ENCODE measurements around the gene SMIM11. TPM values are rescaled to one million over a fixed set of nuclear protein-coding genes. Genes with fewer than 3 reads are reported as not detected.

SMIM11 gene
- total and polyA plus RNA-seq, 2 experiments from 2014 or later, result 3.5 to 8.9 TPM

- no peak overlapping the region for H3K27ac ChIP-seq (ENCODE audit: low read depth)
- H3K9me2 ChIP-seq (ENCODE audit: insufficient read depth), result no peaks in the 10 kb centered on the region
- H3K4me1 ChIP-seq (ENCODE audit: insufficient read depth), result no peaks in the 10 kb centered on the region
- no peak overlapping the region for H3K4me2 ChIP-seq
- H3K9me3 Mint-ChIP-seq, result peaks cover 4% of the 10 kb centered on the region; the same call in 2 of the 3 replicates
- H2AFZ ChIP-seq, result no peak overlapping the region; the same call in 1 of the 2 replicates
- no peaks in the 10 kb centered on the region for H3K36me3 Mint-ChIP-seq (ENCODE audit: low read depth)
- H3K79me2 ChIP-seq (replicated peaks; ENCODE audit: insufficient read depth), result no peaks in the 10 kb centered on the region
- no peak overlapping the region for H3K4me3 Mint-ChIP-seq
- H3K27me3 Mint-ChIP-seq (ENCODE audit: insufficient read depth, low read depth, poor library complexity), result no peaks in the 10 kb centered on the region
- no peak for ATAC-seq
- TF ChIP-seq ETS1 (IDR thresholded peaks at IDR 0.05) (no peak), REST (IDR thresholded peaks at IDR 0.05; ENCODE audit: unreplicated experiment) (no peak), EZH2phosphoT487 (IDR thresholded peaks at IDR 0.05; ENCODE audit: unreplicated experiment) (no peak), ZNF331 (CRISPR knock-in tag; IDR thresholded peaks at IDR 0.05; ENCODE audit: low read depth) (no peak), ZNF462 (CRISPR knock-in tag; IDR thresholded peaks at IDR 0.05) (no peak), CREB1 (CRISPR knock-in tag; IDR thresholded peaks at IDR 0.05; ENCODE audit: low read depth) (no peak), ZNF114 (CRISPR knock-in tag; IDR thresholded peaks at IDR 0.05) (no peak), EZH2 (IDR thresholded peaks at IDR 0.05; ENCODE audit: low read depth, unreplicated experiment) (no peak), POLR2AphosphoS5 (IDR thresholded peaks at IDR 0.05; ENCODE audit: low read depth) (no peak), CTCF (conservative IDR thresholded peaks at IDR 0.05; ENCODE audit: low read depth in 2 of 2) (no peak), JUNB (IDR thresholded peaks at IDR 0.05; ENCODE audit: unreplicated experiment) (no peak), NANOG (IDR thresholded peaks at IDR 0.05; ENCODE audit: borderline replicate concordance) (no peak), STAT1 (IDR thresholded peaks at IDR 0.05; ENCODE audit: unreplicated experiment) (no peak)
- no peak for DNase-seq (ENCODE audit: low spot score)
- peaks cover 8% of the 10 kb centered on the region; the same call in 1 of the 3 replicates for H3K4me1 Mint-ChIP-seq
- H3K27me3 ChIP-seq (ENCODE audit: insufficient read depth), result no peaks in the 10 kb centered on the region
- no peak overlapping the region for H3K4me3 ChIP-seq
- no peaks in the 10 kb centered on the region for H4K20me1 ChIP-seq (replicated peaks; ENCODE audit: insufficient read depth)
- no peaks in the 10 kb centered on the region for H3F3A ChIP-seq (replicated peaks; ENCODE audit: low read depth)
- no peak overlapping the region for H3K27ac Mint-ChIP-seq
- H3K36me3 ChIP-seq (ENCODE audit: insufficient read depth), result no peaks in the 10 kb centered on the region
Observed at GRCh38 chr21:34362670-34363069, 12.6 kb upstream of the SMIM11 start.
